ENCODE results near the gene USF2.

Gene USF2

GRCh38 chr19:35303357-35303915 lies 34.7 kb downstream of the USF2 start:
- DNase-seq, result no peak

DNA sequence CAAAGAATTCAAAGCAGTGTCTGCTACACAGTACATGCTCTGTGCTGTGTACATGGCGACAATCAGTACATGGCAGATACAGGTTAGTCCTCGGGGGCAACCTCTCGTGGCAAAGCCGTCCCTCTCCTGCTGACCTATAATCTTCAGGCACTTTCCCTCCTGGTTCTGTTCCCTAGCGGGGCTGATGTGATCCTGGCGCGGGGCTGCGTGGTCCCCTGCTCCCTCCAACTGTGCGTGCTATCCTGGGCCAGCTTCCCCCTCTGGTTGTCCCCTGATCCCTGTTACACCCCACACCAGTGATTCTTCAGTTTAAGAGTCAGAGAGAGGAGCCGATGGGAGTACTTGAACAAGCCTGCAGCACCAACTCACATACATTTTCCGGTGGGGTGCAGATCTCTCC lies 35.3 kb downstream of the USF2 start:
- no peak for DNase-seq

DNA sequence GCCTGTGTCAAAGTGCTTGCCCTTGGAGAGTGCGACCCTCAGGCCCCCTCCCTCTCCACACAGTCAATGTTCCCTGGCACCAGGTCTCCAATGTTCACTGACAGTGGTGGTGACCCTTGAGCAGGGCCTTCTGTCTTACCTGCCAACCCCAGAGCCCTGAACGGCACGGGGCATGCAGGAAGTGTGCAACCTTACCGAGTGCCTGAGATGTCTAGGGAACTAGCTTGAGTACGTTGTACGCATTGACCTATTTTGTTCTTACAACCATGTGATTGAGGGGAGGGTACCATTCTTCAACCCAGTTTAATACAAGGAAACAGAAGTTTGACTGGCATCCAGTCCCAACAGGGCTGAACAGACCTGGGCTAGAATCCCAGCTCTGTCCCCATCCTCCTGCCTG lies 36.4 kb downstream of the USF2 start:
- DNase-seq, result no peak

- DNase-seq, result no peak
Measured at GRCh38 chr19:35306473-35307246, 37.9 kb downstream of the USF2 start.

- DNase-seq, result no peak
Measured at GRCh38 chr19:35307931-35308330, 39.2 kb downstream of the USF2 start.

- DNase-seq, result no peak
Measured at GRCh38 chr19:35308910-35309309, 40.1 kb downstream of the USF2 start.

- DNase-seq, result no peak
Measured at GRCh38 chr19:35309481-35310279, 40.9 kb downstream of the USF2 start.

DNA sequence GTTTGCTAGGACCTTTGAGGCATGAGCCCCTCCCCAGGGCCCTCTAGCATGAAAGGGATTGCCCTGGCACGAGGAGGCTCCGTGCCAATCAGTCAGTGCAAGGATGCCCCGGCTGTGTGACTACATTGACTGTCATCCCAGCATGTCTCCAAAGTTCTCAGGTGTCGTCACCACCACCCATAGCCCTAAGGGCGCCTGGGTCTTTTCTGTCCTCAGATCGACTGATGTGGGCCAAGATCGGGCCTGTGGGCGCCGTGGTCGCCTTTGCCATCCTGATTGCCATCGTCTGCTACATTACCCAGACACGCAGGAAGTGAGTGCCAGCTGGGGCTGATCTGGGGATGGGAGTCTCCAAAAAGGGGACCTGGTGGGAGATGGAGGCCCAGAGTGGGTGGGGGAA lies 41.6 kb downstream of the USF2 start:
- no peak for DNase-seq

DNA sequence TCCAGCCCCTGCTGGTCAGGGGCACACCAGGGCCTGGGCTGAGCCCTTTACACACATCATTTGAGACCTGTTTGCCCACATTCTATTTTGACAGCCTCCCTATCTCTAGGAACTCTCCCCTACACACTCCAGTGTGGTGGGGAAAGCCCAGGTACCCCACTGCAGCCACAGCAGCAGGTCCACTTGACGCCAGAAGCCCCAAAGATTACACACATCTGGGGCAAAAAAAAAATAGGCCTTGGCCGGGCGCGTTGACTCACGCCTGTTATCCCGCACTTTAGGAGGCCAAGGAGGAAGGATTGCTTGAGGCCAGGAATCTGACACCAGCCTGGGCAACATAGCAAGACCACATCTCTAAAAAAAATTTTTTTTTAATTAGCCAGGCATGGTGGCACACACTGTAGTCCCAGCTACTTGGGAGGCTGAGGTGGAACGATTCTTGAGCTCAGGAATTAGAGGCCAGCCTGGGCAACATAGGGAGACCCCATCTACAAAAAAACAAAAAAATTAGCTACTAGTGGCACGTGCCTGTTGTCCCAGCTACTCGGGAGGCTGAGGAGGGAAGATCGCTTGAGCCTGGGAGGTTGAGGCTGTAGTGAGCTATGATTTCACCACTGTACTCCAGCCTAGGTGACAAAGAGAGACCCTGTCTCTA lies 42.2 kb downstream of the USF2 start:
- DNase-seq, result no peak

DNA sequence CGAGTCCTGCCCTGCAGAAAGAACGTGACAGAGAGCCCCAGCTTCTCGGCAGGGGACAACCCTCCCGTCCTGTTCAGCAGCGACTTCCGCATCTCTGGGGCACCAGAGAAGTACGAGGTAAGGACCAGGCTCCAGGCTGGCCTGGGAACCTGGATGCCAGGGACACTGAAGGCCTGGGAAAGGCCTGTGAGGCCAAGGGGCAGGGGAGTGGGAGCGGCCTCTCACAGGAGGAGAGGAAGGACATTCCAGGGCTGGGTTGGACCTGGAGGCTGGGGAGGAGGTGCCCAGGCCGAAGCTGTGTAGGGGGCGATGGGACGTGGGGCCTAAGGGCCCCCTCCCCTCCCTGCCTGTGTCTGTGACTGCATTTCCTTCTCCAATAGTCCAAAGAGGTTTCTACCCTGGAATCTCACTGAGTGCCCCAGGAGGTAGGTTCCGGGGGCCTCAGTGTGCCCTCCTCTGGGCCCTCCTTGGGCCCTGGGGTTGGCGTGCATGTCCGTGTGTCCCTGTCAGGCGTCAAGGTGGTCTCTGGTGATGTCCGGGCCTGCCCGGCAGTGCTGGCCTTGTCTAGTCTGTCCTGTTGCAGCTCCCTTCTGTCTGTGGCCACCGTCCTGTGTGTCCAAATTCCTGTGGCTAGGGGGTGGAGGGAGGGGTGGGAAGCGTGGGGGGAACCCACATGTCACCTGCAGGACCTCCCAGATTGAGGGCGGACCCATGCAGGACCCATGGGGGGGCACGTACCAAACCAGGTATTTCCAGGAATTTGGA lies 43.3 kb downstream of the USF2 start:
- DNase-seq, result no peak

DNA sequence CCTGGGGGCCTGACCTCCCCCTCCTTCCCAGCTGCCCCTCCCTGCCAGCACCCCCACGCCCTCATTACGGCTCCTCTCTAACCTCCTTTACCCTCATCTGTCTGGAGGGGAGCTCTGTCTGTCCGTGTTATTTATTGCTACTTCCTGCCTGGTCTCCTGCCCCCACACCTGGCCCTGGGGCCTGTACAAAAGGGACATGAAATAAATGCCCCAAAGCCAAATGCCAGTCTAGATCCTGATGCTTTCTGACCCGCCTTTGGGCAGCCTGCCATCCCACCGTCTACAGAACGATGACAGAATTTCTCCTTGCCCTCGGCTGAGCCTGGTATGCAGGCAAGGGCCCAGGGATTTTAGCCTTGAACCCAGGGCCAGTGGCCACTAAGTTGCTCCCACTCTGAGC lies 44.8 kb downstream of the USF2 start:
- no peak for DNase-seq

DNA sequence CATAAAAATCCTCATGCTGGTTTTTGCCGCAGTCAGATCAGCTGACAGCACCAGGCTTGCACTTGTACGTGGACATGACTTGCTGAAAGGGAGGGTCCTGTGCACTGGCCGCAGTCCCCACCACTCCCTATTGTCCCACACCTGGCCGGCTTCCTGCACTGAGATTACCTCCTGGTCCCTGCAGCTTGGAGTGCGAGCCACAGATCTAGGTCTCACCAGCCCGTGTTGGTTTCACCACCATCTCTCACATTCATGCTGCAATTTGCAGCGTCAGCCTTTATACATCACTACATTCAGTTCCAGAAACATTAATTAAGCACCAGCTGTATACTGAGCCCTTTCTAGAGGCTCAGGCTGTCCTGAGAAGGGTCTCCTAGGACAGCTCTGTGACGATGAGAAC lies 45.3 kb downstream of the USF2 start:
- DNase-seq, result no peak

DNA sequence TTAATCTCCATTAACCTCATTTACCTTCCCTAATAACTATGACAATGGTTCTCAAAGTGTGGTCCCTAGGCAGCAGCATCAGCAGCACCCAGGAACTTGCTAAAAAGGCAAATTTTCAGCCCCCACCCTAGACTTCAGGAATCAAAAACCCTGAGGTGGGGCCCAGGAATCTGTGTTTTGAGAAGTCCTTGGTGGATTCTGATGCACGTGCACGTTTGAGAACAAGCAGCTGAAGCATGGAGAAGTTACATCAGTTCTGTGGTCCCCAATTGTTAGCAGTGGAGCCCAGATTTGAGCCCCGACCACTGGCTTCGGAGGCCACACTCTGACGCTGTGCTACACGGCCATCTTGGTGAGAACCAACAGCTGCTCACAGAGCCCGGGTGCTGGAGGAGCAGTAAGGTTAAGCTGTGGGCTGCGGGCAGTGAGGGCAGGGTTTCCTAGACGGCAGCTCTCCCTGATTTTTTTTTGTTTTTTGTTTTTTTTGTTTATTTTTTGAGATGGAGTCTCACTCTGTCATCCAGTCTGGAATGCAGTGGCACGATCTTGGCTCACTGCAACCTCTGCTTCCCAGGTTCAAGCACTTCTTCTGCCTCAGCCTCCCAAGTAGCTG lies 46.2 kb downstream of the USF2 start:
- DNase-seq, result no peak

- DNase-seq, result no peak
Measured at GRCh38 chr19:35315883-35316282, 47.1 kb downstream of the USF2 start.

- no peak for DNase-seq
Measured at GRCh38 chr19:35316560-35316959, 47.8 kb downstream of the USF2 start.

DNA sequence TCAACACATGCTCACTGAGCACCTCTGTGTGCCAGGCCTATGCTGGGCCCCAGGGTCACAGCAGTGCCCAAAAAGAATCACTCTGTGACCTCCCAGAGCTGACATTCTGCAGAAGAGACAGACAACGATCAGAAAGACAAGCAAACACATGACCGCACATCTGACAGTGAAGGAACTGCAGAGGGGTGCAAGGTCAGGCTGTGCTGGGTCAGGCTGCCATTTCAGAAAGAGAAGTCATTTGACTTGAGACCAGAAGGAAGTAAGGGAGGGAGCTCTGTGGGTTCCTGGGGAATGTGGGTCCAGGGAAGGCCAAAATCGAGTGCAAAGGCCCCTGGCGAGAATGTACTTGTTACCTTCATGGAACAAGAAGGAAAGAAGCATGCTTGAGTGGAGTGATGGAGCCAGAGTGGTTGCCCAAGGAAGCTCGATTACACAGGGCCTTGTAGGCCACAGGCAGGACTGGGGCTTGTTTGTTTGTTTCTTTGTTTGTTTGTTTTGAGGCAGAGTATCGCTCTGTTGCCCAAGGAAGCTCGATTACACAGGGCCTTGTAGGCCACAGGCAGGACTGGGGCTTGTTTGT lies 48.8 kb downstream of the USF2 start:
- no peak for DNase-seq

GRCh38 chr19:35318679-35319448 lies 50.1 kb downstream of the USF2 start:
- no peak for DNase-seq

DNA sequence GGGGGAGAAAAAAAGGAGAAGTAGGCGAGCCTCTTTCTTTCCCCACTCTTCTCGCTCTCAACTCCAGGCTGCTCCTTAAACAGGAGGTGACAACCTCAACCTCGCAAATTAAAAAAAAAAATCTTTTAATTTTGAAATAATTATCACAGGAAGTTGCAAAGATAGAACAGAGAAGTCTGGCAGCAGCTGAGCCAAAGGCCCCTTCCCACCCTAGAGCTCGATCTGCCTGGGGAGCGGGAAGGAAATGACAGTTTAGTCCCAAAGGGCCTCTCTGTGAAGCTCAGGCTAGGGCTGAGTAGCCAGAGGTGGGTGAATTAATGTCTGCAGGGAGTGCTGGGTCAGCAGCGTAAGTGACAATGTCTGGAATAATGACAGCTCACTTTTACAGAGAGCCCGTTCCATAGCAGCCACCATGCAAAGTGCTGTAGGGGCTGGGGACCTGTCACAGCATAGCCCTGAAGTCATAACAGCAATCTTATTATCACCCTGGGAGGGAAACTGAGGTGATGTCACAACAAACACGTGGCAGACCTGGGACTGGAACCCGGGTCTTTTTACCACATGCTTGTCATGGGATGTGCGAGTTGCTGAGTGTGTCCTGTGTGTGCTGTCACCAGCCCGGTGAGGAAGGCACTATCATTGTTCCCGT lies 51.4 kb downstream of the USF2 start:
- no peak for DNase-seq

DNA sequence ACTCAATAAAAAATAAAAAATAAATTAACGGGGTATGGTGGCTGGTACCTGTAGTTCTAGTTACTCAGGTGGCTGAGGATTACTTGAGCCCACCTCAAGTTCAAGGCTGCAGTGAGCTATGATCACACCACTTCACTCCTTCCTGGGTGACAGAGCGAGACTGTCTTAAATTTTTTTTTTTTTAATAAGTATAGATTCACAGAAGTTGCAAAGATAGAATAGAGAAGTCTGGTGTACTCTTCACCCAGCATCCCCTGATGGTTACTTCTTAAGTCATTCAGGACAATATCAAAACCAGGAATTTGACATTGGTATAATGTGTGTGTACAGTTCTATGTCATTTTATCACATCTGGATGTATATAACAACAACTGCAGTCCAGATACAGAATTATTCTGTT lies 52.5 kb downstream of the USF2 start:
- DNase-seq, result no peak

GRCh38 chr19:35322014-35322413 lies 53.3 kb downstream of the USF2 start:
- no peak for DNase-seq

DNA sequence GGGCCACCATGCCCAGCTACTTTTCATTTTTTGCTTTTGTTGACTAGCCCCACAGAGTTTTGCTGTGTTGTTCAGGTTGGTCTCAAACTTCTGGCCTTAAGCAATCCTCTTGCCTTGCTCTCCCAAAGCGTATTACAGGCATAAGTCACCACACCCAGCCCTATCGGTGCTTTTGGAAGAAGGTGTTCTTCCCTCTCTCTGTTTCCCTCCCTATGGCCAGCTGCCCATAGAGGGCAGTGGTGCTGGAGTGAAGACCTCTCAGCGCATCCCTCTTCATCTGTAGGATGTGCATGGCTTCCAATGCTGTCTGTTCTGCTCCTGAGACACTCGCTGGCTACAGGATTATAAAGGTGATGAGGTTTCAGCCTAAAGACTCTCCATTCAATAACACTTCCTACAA lies 58.9 kb downstream of the USF2 start:
- no peak for DNase-seq
